K562 (cell line): Measurements from ENCODE around the gene SGPL1. TPM values are rescaled to one million over a fixed set of nuclear protein-coding genes. Genes with fewer than 3 reads are reported as not detected.

ENCODE experiments used
- ARHGAP35 ChIP-seq: fragments of 450-650 bp; IDR thresholded peaks from 2 replicates; pipeline ENCODE4 v1.6.1; 2018; ENCODE audit not compliant: partially characterized antibody
- BRF1 ChIP-seq: IDR thresholded peaks from 3 replicates; pipeline ENCODE4 v1.6.1; 2011; ENCODE audit warnings: borderline replicate concordance, mild to moderate bottlenecking; ENCODE audit not compliant: insufficient read length; ENCODE audit errors: extremely low read depth
- CBX2 ChIP-seq: fragments of 200-600 bp; sonication (generic); IDR thresholded peaks from one replicate; pipeline ENCODE4 v1.6.1; 2012; ENCODE audit warnings: mild to moderate bottlenecking, low read length, inconsistent platforms; ENCODE audit not compliant: insufficient read depth, poor library complexity, severe bottlenecking
- MLX ChIP-seq, 2 experiments: fragments of 450-650 bp in 1 of 2; sonication (generic) in 1 of 2; formaldehyde crosslinking; conservative IDR thresholded peaks; 2 replicates each; pipeline versions ENCODE4 v1.4.0 to v1.8.1; 2020 to 2022; ENCODE audit warnings: mild to moderate bottlenecking in 1 of 2, missing genetic modification reagents in 1 of 2
- PBX2 ChIP-seq, 2 experiments: IDR thresholded peaks in 1 of 2; conservative IDR thresholded peaks in 1 of 2; 2 replicates each; pipeline ENCODE4 v1.6.1; 2016; ENCODE audit warnings: low read depth in 2 of 2, mild to moderate bottlenecking in 1 of 2, missing compliant biosample characterization in 1 of 2, missing genetic modification characterization in 1 of 2, moderate library complexity in 1 of 2
- PURB ChIP-seq: sonication (generic); formaldehyde crosslinking; IDR thresholded peaks from 2 replicates; pipeline ENCODE4 v1.9.0; 2021; ENCODE audit warnings: low read depth, mild to moderate bottlenecking, missing genetic modification reagents
- STAT5B ChIP-seq: fragments of 250-450 bp; sonication (Bioruptor Pico); IDR thresholded peaks from 2 replicates; pipeline ENCODE4 v1.8.0; 2021; ENCODE audit warnings: mild to moderate bottlenecking, inconsistent platforms
- YY1 ChIP-seq, 3 experiments: IDR thresholded peaks; 2 replicates each; pipeline ENCODE4 v1.6.1; 2011; ENCODE audit warnings: low read length in 2 of 3, mild to moderate bottlenecking in 2 of 3, moderate library complexity in 2 of 3, borderline replicate concordance in 1 of 3, control low read depth in 1 of 3, low read depth in 1 of 3; ENCODE audit not compliant: insufficient read depth in 3 of 3, insufficient replicate concordance in 2 of 3, control insufficient read depth in 1 of 3, insufficient read length in 1 of 3; ENCODE audit errors: extremely low read depth in 1 of 3
- ZBTB11 ChIP-seq, 3 experiments: fragments of 200-800 bp in 1 of 3; fragments of 250-450 bp in 1 of 3; fragments of 450-650 bp in 1 of 3; sonication (Bioruptor Pico) in 1 of 3; sonication (Bioruptor generic) in 1 of 3; formaldehyde crosslinking in 1 of 3; IDR thresholded peaks; 2 replicates each; pipeline versions ENCODE4 v1.6.1 to v1.8.0; 2016 to 2022; ENCODE audit warnings: mild to moderate bottlenecking in 2 of 3, missing genetic modification characterization in 2 of 3, missing compliant biosample characterization in 1 of 3, moderate library complexity in 1 of 3
- ZC3H4 ChIP-seq: sonication (generic); formaldehyde crosslinking; IDR thresholded peaks from 2 replicates; pipeline ENCODE4 v1.9.0; 2021; ENCODE audit warnings: missing genetic modification reagents, borderline replicate concordance
- ZFP30 ChIP-seq: fragments of 250-450 bp; sonication (Bioruptor Pico); IDR thresholded peaks from 2 replicates; pipeline ENCODE4 v1.8.0; 2022; ENCODE audit warnings: moderate library complexity, mild to moderate bottlenecking, inconsistent platforms, borderline replicate concordance
- ZNF121 ChIP-seq: sonication (generic); formaldehyde crosslinking; conservative IDR thresholded peaks from 2 replicates; pipeline ENCODE4 v1.8.0; 2022; ENCODE audit warnings: missing genetic modification reagents
- ZNF41 ChIP-seq: fragments of 250-450 bp; sonication (Bioruptor Pico); conservative IDR thresholded peaks from 2 replicates; pipeline ENCODE4 v1.4.0; 2020; ENCODE audit warnings: mild to moderate bottlenecking
- polyA plus RNA-seq, 8 experiments: library from polyadenylated mRNA; depleted of rRNA in 4 of 8; stranded (reverse) in 5 of 8; unstranded in 3 of 8; fragments of >200 nt; fragmentation: Nextera tagmentation in 2 of 8; fragmentation: Illumina TruSeq in 1 of 8; extraction: Ambion mirVana in 2 of 8; extraction: Trizol in 1 of 8; gene quantifications; 2 replicates each; pipeline versions ENCODE4 v1.2.1 to v1.2.3, GENCODE V29; 2011 to 2014; ENCODE audit warnings: inconsistent platforms in 1 of 8, missing spikeins in 1 of 8
- total RNA-seq, 7 experiments: library from RNA; depleted of rRNA in 6 of 7; stranded (reverse); fragments of >200 nt in 6 of 7; fragmentation: Illumina TruSeq in 2 of 7; extraction: Trizol in 2 of 7; gene quantifications; 2 replicates each; pipeline versions ENCODE4 v1.2.1 to v1.2.3, GENCODE V29; 2011 to 2021; ENCODE audit warnings: low replicate concordance in 1 of 7
- TF ChIP-seq, protein P1 (sequence below): IDR thresholded peaks from 3 replicates; pipeline ENCODE4 v1.6.1; 2011; ENCODE audit warnings: borderline replicate concordance, mild to moderate bottlenecking; ENCODE audit not compliant: insufficient read length, insufficient read depth

Gene SGPL1
- total and polyA plus RNA-seq, 9 of the 15 experiments (the other 6 are each of a cell fraction or from before 2014, with no cell fraction given): 6.0 to 18.0 (median 8.7) TPM

GRCh38 chr10:70815504-70816219, at the start of gene SGPL1 (continued):
- peak in 1 of 3 experiments; percentile 85; a peak in 2 of 6 replicates for TF ChIP-seq ZBTB11 (CRISPR knock-in tag; IDR thresholded peaks at IDR 0.05)
- no peak for TF ChIP-seq PURB (CRISPR knock-in tag)
- TF ChIP-seq YY1 (IDR thresholded peaks at IDR 0.05; ENCODE audit: borderline replicate concordance in 1 of 3, control insufficient read depth in 1 of 3, extremely low read depth in 1 of 3, insufficient read depth in 3 of 3, insufficient read length in 1 of 3, insufficient replicate concordance in 2 of 3, low read depth in 1 of 3, low read length in 2 of 3): peak; percentile 8 to 78 (median 76)
- no peak for TF ChIP-seq PBX2 (CRISPR knock-in tag; IDR thresholded peaks at IDR 0.05; ENCODE audit: low read depth)
- TF ChIP-seq PBX2 (tag; conservative IDR thresholded peaks at IDR 0.05; ENCODE audit: low read depth): no peak
- TF ChIP-seq ZC3H4: no peak
- TF ChIP-seq CBX2: no peak
- TF ChIP-seq, protein P1, sequence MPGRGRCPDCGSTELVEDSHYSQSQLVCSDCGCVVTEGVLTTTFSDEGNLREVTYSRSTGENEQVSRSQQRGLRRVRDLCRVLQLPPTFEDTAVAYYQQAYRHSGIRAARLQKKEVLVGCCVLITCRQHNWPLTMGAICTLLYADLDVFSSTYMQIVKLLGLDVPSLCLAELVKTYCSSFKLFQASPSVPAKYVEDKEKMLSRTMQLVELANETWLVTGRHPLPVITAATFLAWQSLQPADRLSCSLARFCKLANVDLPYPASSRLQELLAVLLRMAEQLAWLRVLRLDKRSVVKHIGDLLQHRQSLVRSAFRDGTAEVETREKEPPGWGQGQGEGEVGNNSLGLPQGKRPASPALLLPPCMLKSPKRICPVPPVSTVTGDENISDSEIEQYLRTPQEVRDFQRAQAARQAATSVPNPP: no peak
- no peak for TF ChIP-seq ZFP30
- TF ChIP-seq ZNF41: no peak
- no peak for TF ChIP-seq MLX (CRISPR knock-in tag; conservative IDR thresholded peaks at IDR 0.05)
- no peak for TF ChIP-seq BRF1
- no peak for TF ChIP-seq ZNF121 (CRISPR knock-in tag)
- TF ChIP-seq ARHGAP35: no peak
- TF ChIP-seq STAT5B: no peak
